HG02571 (cell line): ENCODE results near the gene SOX6.
"Not testable (repeated sequence)": the region's sequence is repeated elsewhere in the genome, so short reads cannot be mapped to it uniquely, and the experiment has no call there.

Experiments
- ATAC-seq: cut with Tn5 transposase; IDR thresholded peaks from one replicate; pipeline ENCODE4 v1.9.1; 2021; ENCODE audit warnings: mild to moderate bottlenecking, moderate library complexity; ENCODE audit not compliant: unreplicated experiment

The SOX6 gene

GRCh38 chr11:15942126-15942525 is 414.2 kb downstream of the SOX6 start:
- ATAC-seq, result no peak

DNA sequence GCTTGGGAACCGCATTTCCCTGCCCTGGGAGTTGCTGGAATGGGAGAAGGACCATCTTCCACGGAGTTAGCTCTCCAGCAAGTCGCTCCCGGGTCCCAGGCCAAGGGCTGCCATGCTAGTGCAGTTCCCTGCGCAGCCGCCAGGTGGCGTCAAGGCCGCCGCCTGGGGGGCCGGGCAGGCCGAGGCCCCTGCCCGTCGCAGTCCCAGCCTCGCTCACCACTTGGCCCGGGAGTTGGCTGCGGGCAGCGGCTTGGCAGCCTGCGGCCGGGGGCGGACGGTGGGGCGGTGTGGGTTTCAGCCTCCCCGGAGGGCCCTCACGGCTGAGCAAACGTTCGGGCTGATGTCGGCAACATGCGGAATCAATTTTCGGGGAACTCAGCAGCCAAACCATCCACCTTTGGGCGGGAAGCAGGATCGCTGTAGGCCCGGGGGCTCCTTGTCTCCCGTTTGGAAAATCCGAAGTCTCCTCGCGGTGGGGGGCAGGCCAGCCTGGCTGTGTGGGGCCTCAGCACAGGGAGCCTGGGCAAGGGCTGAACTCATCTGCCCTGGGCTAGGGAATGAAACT is 415.1 kb downstream of the SOX6 start:
- no peak for ATAC-seq

- no peak for ATAC-seq
Measured at GRCh38 chr11:15940462-15941205, 415.7 kb downstream of the SOX6 start.

GRCh38 chr11:15938983-15939382 is 417.4 kb downstream of the SOX6 start:
- ATAC-seq, result no peak

- ATAC-seq, result no peak
Measured at GRCh38 chr11:15938121-15938611, 418.2 kb downstream of the SOX6 start.

GRCh38 chr11:15937601-15938120 is 418.7 kb downstream of the SOX6 start:
- ATAC-seq, result no peak

GRCh38 chr11:15936011-15936410 is 420.3 kb downstream of the SOX6 start:
- no peak for ATAC-seq

DNA sequence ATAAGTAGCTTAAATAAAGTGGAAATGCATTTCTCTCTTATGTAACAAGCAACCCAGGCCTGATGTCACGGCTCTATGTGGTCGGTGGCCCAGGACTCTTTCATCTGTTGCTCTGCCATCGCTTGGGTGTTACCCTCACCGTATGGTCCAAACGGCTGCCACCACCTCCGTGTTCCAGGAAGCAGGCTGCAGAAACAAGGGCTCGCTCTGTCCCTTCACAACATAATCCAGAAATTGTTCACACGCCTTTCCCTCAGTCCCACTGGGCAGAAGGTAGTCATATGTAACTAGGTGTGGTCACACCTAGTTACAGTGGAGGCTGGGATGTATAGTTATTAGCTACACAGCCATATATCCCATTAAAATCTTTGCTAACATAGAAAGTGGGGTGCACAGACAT is 421.0 kb downstream of the SOX6 start:
- ATAC-seq, result no peak

DNA sequence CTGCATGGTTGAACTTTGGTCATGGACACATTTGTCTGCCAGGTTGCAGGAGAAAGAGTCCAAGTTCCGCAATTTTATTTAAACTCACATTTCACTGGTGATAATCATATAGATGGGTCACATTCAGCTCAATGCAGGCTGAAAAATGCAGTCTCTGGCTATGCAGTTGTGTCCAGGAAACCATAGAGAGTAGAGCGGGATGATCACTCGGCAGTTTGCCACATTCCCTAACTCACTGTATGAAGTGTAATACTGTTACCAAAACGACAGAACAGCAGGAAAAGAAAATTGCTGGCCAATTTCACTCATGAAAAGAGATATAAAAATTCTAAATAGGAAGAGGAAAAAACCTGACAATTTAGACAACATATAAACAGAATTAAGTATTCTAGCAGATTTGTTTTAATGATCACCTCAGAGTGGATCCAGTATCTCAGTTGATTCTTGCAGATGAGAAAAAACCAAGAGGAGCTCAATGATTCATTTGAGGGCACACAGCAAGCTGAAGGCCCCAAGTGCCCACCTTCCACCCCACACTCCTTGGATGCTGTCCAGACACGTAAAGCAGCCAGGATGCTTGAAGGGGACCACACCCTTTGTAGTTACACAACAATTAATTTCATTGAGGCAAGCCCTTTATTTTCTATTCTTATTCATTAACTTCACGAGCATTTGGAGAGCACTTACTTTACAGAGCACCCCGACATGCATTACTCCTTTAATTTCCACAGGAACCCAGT is 422.3 kb downstream of the SOX6 start:
- ATAC-seq, result no peak

GRCh38 chr11:15932417-15932816 is 423.9 kb downstream of the SOX6 start:
- no peak for ATAC-seq

GRCh38 chr11:15931497-15931896 is 424.8 kb downstream of the SOX6 start:
- ATAC-seq, result no peak

DNA sequence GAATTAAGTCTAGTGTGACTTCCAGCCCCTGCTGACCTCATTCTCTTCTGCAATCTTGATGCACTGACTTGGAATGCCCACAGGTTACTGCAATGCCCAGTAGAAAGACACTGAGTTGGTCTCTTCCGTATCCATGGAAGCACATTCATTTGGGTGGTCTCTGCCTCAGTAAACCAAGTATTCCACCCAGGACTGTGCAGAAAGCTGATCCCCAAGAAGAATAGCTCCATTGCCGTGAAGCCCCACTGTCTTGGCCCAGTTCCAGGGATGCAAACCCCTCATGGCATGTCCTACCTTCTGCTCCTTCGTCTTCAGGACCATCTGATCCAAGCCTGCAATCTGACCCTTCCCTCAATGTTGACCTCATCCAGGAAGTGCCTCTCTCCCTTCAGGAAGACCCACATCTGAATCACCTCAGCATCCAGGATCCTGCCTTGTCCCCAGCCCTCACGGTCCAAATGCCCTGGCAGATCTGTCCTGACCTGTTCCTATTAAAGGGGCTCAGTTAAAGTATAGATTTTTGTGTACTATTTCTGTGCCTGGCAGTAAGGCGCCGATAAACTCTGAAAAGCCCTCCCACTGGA is 425.8 kb downstream of the SOX6 start:
- no peak for ATAC-seq

DNA sequence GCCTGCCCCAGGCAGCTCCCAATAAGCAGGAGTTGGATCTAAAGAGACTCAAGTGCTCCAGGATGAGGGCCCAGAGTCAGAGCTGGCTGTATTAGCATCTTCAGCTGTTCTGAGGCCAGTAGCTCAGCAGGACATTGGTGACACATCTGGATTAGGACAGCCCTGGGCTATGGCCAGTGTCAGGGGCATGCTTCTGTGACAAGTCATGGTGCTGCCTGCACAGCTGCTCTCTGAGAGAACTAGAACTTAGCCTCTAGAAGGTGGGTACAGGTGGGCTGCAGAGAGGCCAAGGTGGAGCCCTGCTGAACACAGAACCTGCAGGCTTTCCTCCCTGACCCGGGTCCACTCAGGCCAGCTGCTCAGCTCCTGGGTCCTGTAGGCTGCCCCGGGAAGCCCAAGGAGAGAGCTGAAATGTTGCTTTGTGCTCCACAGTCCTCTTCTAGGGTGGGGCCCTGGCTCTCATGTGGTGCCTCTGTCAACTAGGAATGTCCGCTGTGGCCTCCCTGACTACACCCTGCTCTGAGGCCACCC is 426.9 kb downstream of the SOX6 start:
- no peak for ATAC-seq

- no peak for ATAC-seq
Measured at GRCh38 chr11:15927864-15928217, 428.5 kb downstream of the SOX6 start.

DNA sequence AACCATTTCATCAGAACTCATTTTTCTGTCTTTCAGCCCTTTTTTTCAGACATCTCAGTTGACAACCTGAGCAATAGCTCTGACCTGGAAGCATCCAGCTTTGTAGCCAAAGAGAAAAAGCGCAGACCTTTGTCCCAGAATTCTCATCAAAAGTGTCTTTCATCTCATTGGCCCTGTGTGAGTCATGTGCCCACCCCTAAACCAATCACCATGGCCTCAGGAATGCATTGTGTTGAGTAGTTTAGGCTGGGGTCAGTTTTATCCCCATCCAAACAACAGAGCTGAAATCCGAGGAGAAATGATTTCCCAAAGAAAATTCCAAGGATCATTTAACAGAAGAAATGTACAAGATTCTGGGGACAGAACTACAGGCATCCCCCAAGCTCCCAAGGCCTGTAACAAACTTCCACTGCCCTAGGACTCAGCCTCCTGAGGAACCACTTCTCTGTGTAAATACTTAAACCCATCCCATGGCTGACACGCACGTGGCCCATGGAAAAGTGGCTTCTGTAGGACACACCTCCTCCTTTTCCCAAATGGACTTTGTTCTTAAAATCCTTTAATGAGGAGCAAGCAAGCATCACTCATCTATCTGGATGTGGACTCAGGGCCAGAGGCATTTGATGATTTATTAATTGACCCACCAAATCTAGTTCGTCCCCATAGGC is 429.0 kb downstream of the SOX6 start:
- no peak for ATAC-seq

GRCh38 chr11:15926071-15926470 is 430.3 kb downstream of the SOX6 start:
- no peak for ATAC-seq

DNA sequence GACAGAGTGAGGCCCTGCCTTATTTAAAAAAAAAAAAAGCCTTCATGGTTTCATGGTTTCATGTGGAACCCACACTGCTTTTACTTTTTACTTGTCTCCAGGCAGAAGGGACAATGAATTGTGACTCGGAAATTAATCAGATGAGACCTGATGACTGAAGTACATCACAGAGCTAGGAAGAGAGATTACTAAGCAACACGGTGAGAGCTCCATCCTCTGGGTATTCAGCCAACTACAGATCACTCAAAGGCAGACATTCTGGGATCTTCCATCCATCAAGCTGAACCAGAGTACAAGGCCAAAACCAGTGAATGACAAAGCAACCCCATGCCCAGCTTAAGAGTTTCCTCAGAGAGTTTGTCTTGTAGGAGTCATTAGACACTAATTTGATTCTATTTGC is 433.2 kb downstream of the SOX6 start:
- ATAC-seq, result no peak

GRCh38 chr11:15922745-15923144 is 433.6 kb downstream of the SOX6 start:
- ATAC-seq, result not testable (repeated sequence)

GRCh38 chr11:15920856-15921629 is 435.3 kb downstream of the SOX6 start:
- no peak for ATAC-seq

DNA sequence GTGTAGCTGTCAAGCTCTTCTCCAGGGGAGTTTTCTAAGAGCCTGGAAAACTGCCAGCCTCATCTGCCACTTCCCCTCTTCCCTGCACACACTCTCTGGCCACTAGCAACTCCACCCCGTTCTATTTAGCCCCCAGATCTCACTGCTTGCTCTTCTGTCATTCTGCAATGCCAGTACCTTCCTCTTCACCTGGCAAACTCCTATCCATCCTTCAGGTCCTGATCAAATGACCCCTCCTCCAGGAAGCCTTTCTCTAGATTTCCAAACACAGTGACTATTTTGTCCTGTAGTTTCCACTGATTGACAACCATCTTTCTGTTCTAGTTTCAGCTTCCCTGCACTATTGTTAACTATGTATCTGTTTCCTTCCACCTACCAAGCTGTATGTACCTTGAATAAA is 437.7 kb downstream of the SOX6 start:
- no peak for ATAC-seq
